Panc1 (cell line): ENCODE data around the gene TTC13. TPM values are rescaled to one million over a fixed set of nuclear protein-coding genes. Genes with fewer than 3 reads are reported as not detected.

ENCODE experiments used
- ATAC-seq: fragments of 200-7000 bp; cut with Tn5 transposase; 2 replicates; pipeline ENCODE4 v1.9.1; 2020; ENCODE audit warnings: mild to moderate bottlenecking, moderate library complexity
- BruUV-seq: library from RNA; stranded (reverse); fragments of 400-500 nt; replicated peaks from 2 replicates; lab custom pipeline; 2021; lab: Mats Ljungman, UMichigan
- CTCF ChIA-PET: fragments of 300-600 bp; sonication (Branson Sonifier 250); formaldehyde crosslinking; loops from one replicate; lab custom pipeline; 2022; ENCODE audit warnings: antibody characterized with exemption; lab: Charles Lee
- POLR2A ChIA-PET: fragments of 300-600 bp; sonication (Branson Sonifier 250); formaldehyde crosslinking; loops from one replicate; lab custom pipeline; 2022; ENCODE audit warnings: antibody characterized with exemption; lab: Charles Lee
- DNase-seq: peaks from one replicate; pipeline ENCODE4 v3.0.0-alpha.2; 2010; ENCODE audit warnings: low read depth, low spot score
- H3K27ac ChIP-seq: 2 replicates; pipeline ENCODE4 v1.5.1; 2011; ENCODE audit warnings: mild to moderate bottlenecking, low read length, inconsistent platforms
- H3K27me3 ChIP-seq: fragments of 200-500 bp; sonication (Bioruptor generic); 2 replicates; pipeline ENCODE4 v1.6.0; 2014; ENCODE audit warnings: low read length, inconsistent platforms; ENCODE audit not compliant: control insufficient read depth, insufficient read depth
- H3K36me3 ChIP-seq: fragments of 200-500 bp; sonication (Bioruptor generic); 2 replicates; pipeline ENCODE4 v1.5.1; 2014; ENCODE audit warnings: inconsistent platforms, mild to moderate bottlenecking, low read length, moderate library complexity; ENCODE audit not compliant: control insufficient read depth, insufficient read depth
- H3K4me1 ChIP-seq: 2 replicates; pipeline ENCODE4 v1.5.1; 2011; ENCODE audit warnings: inconsistent platforms, mild to moderate bottlenecking, low read length, moderate library complexity; ENCODE audit not compliant: control insufficient read depth, insufficient read depth
- H3K4me3 ChIP-seq, 2 experiments: 2 replicates each; pipeline ENCODE4 v1.5.1; 2011 to 2012; ENCODE audit warnings: low read depth in 2 of 2, low read length in 2 of 2, mild to moderate bottlenecking in 2 of 2, inconsistent platforms in 1 of 2, moderate library complexity in 1 of 2
- H3K9me3 ChIP-seq: fragments of 200-500 bp; sonication (Bioruptor generic); 2 replicates; pipeline ENCODE4 v1.5.1; 2014; ENCODE audit warnings: low read depth, mild to moderate bottlenecking, inconsistent platforms, low read length, moderate library complexity; ENCODE audit not compliant: control insufficient read depth, insufficient read depth
- CTCF ChIP-seq: fragments of 450-650 bp; IDR thresholded peaks from 2 replicates; pipeline ENCODE4 v1.5.1; 2017; ENCODE audit warnings: mild to moderate bottlenecking
- POLR2AphosphoS5 ChIP-seq: IDR thresholded peaks from 2 replicates; pipeline ENCODE4 v1.6.1; 2012; ENCODE audit warnings: mild to moderate bottlenecking, low read depth, low read length, moderate library complexity
- REST ChIP-seq, 2 experiments: IDR thresholded peaks; 2 replicates each; pipeline ENCODE4 v1.6.1; 2011 to 2012; ENCODE audit warnings: low read depth in 2 of 2, control low read depth in 1 of 2, low read length in 1 of 2, mild to moderate bottlenecking in 1 of 2, moderate library complexity in 1 of 2; ENCODE audit not compliant: insufficient read depth in 1 of 2
- SIN3A ChIP-seq: IDR thresholded peaks from 2 replicates; pipeline ENCODE4 v1.6.1; 2012; ENCODE audit warnings: low read depth, mild to moderate bottlenecking, low read length, moderate library complexity, borderline replicate concordance; ENCODE audit not compliant: insufficient read depth
- TCF7L2 ChIP-seq: IDR thresholded peaks from 2 replicates; pipeline ENCODE4 v1.6.1; 2011; ENCODE audit warnings: mild to moderate bottlenecking, low read depth, low read length, inconsistent platforms
- in situ Hi-C: cut with HindIII; loops from 2 replicates; pipeline ENCODE4 v1.10.0; 2016; ENCODE audit warnings: low sequenced_read_pairs, low pct_unique_long_range_greater_than_20kb
- intact Hi-C: fragments of 100-400 bp; cut with micrococcal nuclease; formaldehyde crosslinking; loops from one replicate; pipeline ENCODE4 v1.10.0; 2022; ENCODE audit not compliant: unreplicated experiment
- total RNA-seq: library from RNA; stranded (reverse); gene quantifications from one replicate; pipeline ENCODE4 v1.2.1, GENCODE V29; 2021; ENCODE audit not compliant: unreplicated experiment

TTC13 gene
- total RNA-seq, 1 experiment from 2014 or later = 19.0 TPM

GRCh38 chr1:230939806-230940489 lies 38.7 kb downstream of the TTC13 start:
- H3K27me3 ChIP-seq = no peaks in the 10 kb centered on the region
- H3K4me3 ChIP-seq = no peak overlapping the region
- ChIA-PET POLR2A (interaction anchor here (0.7 kb wide), 1 partner anchor 35 kb away, joined by 3 read pairs; no protein-coding TSS in a partner anchor), CTCF (no interaction called here)
- no peak overlapping the region for H3K27ac ChIP-seq
- in situ Hi-C loops (no loop called here), intact Hi-C loops (no loop called here)
- TF ChIP-seq SIN3A (no peak), POLR2AphosphoS5 (no peak), REST (IDR thresholded peaks at IDR 0.05; ENCODE audit: insufficient read depth in 1 of 2, low read depth in 2 of 2, low read length in 1 of 2) (no peak), CTCF (no peak)
- H3K9me3 ChIP-seq = no peaks in the 10 kb centered on the region
- no peak for ATAC-seq
- BruUV-seq = no TSS peak
- no peaks in the 10 kb centered on the region for H3K36me3 ChIP-seq
- no peak for DNase-seq
- H3K4me1 ChIP-seq = no peaks in the 10 kb centered on the region

- intact Hi-C loops (no loop called here), in situ Hi-C loops (no loop called here)
- TF ChIP-seq POLR2AphosphoS5 = no peak
- TF ChIP-seq SIN3A = no peak
- TF ChIP-seq TCF7L2 = no peak
- POLR2A ChIA-PET = no interaction called here
- H3K27ac ChIP-seq = no peak overlapping the region
- no peaks in the 10 kb centered on the region for H3K27me3 ChIP-seq
- H3K4me1 ChIP-seq = no peaks in the 10 kb centered on the region
- no peaks in the 10 kb centered on the region for H3K9me3 ChIP-seq
- no peaks in the 10 kb centered on the region for H3K36me3 ChIP-seq
- DNase-seq (no peak), ATAC-seq (no peak)
- H3K4me3 ChIP-seq = no peak overlapping the region
- no TSS peak for BruUV-seq
- CTCF ChIA-PET = no interaction called here
Observed at GRCh38 chr1:230938924-230939368, 39.7 kb downstream of the TTC13 start.

- intact Hi-C loops (no loop called here), in situ Hi-C loops (no loop called here)
- TF ChIP-seq POLR2AphosphoS5 (no peak), CTCF (no peak), SIN3A (no peak), REST (IDR thresholded peaks at IDR 0.05; ENCODE audit: insufficient read depth in 1 of 2, low read depth in 2 of 2, low read length in 1 of 2) (no peak), TCF7L2 (no peak)
- CTCF ChIA-PET = no interaction called here
- Histone ChIP-seq H3K4me3 (no peak overlapping the region), H3K27me3 (no peaks in the 10 kb centered on the region), H3K36me3 (no peaks in the 10 kb centered on the region), H3K4me1 (no peaks in the 10 kb centered on the region), H3K9me3 (no peaks in the 10 kb centered on the region), H3K27ac (no peak overlapping the region)
- DNase-seq = no peak
- POLR2A ChIA-PET = no interaction called here
- no peak for ATAC-seq
- no TSS peak for BruUV-seq
Observed at GRCh38 chr1:230937371-230937770, 41.3 kb downstream of the TTC13 start.
